ENCODE results near the gene MAP3K2.

Gene MAP3K2

GRCh38 chr2:127406454-127406853, 18.7 kb upstream of the MAP3K2 start:
- DNase-seq, result peak; percentile 14

- no peak for DNase-seq
Measured at GRCh38 chr2:127405255-127405610, 17.5 kb upstream of the MAP3K2 start.

- DNase-seq, result no peak
Measured at GRCh38 chr2:127404466-127405254, 16.9 kb upstream of the MAP3K2 start.

- DNase-seq, result no peak
Measured at GRCh38 chr2:127403460-127403859, 15.7 kb upstream of the MAP3K2 start.

GRCh38 chr2:127401757-127402695, 14.3 kb upstream of the MAP3K2 start:
- DNase-seq, result no peak

- no peak for DNase-seq
Measured at GRCh38 chr2:127400897-127401756, 13.4 kb upstream of the MAP3K2 start.

GRCh38 chr2:127400533-127400896, 12.7 kb upstream of the MAP3K2 start:
- no peak for DNase-seq

GRCh38 chr2:127398239-127398590, 10.4 kb upstream of the MAP3K2 start:
- peak; percentile 87 for DNase-seq

GRCh38 chr2:127397568-127398238, 9.9 kb upstream of the MAP3K2 start:
- DNase-seq, result no peak

GRCh38 chr2:127394492-127394891, 6.7 kb upstream of the MAP3K2 start:
- DNase-seq, result no peak

- DNase-seq, result no peak
Measured at GRCh38 chr2:127392828-127393578, 5.2 kb upstream of the MAP3K2 start.

GRCh38 chr2:127392133-127392827, 4.5 kb upstream of the MAP3K2 start:
- no peak for DNase-seq

GRCh38 chr2:127389778-127390435, 2.1 kb upstream of the MAP3K2 start:
- no peak for DNase-seq

- no peak for DNase-seq
Measured at GRCh38 chr2:127388423-127389164, 819 bp upstream of the MAP3K2 start.

- DNase-seq, result peak; percentile 64
Measured at GRCh38 chr2:127386764-127387654, 766 bp downstream of the MAP3K2 start.

- DNase-seq, result no peak
Measured at GRCh38 chr2:127386246-127386645, 1.5 kb downstream of the MAP3K2 start.

- no peak for DNase-seq
Measured at GRCh38 chr2:127384529-127384928, 3.2 kb downstream of the MAP3K2 start.

- no peak for DNase-seq
Measured at GRCh38 chr2:127382831-127383230, 4.9 kb downstream of the MAP3K2 start.

GRCh38 chr2:127381762-127382161, 6.0 kb downstream of the MAP3K2 start:
- no peak for DNase-seq

Data from amniotic stem cell (primary cell).